ENCODE measurements around the gene MRPL49.
"Not testable (repeated sequence)": the region's sequence is repeated elsewhere in the genome, so short reads cannot be mapped to it uniquely, and the experiment has no call there.

MRPL49 gene

DNA sequence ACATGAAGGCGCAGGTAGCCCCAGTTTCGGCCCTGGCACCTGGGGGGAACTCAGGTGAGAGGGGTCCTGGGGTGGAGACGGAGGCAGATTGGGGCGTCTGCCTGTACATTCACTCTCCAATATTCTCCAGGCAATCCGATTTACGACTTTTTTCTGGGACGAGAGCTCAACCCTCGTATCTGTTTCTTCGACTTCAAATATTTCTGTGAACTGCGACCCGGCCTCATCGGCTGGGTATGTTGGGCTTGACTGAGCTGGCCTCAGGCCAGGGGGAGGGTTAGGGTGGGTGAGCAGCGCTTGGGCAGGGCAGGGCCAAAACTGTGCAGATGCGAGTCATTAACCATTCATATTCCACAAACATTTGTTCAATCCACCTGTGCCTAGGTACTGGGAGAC, 8.8 kb upstream of the MRPL49 start:
- no peaks in the 10 kb centered on the region for H3K27me3 ChIP-seq (ENCODE audit: insufficient read depth, low read length)
- H3K27ac ChIP-seq (ENCODE audit: low read depth, low read length), result no peak overlapping the region
- H3K36me3 ChIP-seq (ENCODE audit: insufficient read depth, low read length), result peaks cover 23% of the 10 kb centered on the region
- 65% methylated on average over 11 of the region's 14 CpGs for WGBS
- peak overlapping the region; percentile 37; the same call in 1 of the 2 replicates for H3K9ac ChIP-seq (ENCODE audit: low read depth, low read length)
- H3K4me3 ChIP-seq (ENCODE audit: low read length), result peak overlapping the region; percentile 90
- peaks cover 7% of the 10 kb centered on the region; the same call in 1 of the 2 replicates for H3K4me1 ChIP-seq (ENCODE audit: insufficient read depth, low read length)
- no peaks in the 10 kb centered on the region for H3K9me3 ChIP-seq (ENCODE audit: insufficient read depth, low read depth, low read length)

DNA sequence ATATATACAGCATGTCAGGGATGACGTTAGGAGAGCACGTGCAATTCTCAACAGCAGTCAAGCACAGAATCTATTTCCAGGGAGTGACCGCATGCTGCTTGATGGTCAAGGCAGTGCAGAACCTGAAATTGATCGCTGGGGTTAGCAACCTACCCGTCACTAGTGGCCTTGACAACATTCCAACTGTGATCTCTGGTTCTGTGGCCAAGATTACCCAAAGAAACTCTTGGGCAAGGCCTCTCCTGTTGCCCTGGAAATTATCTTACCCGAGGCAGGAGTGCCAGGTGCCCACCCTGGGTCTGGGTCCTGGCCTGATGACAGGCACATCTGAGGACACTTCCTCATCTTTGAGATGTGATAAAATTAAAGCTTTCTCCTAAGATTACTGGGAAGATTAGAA, 8.3 kb upstream of the MRPL49 start:
- Histone ChIP-seq H3K27ac (ENCODE audit: low read depth, low read length) (no peak overlapping the region), H3K27me3 (ENCODE audit: insufficient read depth, low read length) (no peaks in the 10 kb centered on the region), H3K4me1 (ENCODE audit: insufficient read depth, low read length) (peaks cover 7% of the 10 kb centered on the region; the same call in 1 of the 2 replicates), H3K36me3 (ENCODE audit: insufficient read depth, low read length) (peaks cover 28% of the 10 kb centered on the region), H3K9me3 (ENCODE audit: insufficient read depth, low read depth, low read length) (no peaks in the 10 kb centered on the region), H3K4me3 (ENCODE audit: low read length) (0 out of 2 replicates have a peak overlapping the region, but pooled peaks have one; percentile 90), H3K9ac (ENCODE audit: low read depth, low read length) (no peak overlapping the region)
- WGBS, result 94% methylated on average over 6 of the region's 6 CpGs

- Histone ChIP-seq H3K4me3 (ENCODE audit: low read length) (no peak overlapping the region), H3K9me3 (ENCODE audit: insufficient read depth, low read depth, low read length) (no peaks in the 10 kb centered on the region), H3K9ac (ENCODE audit: low read depth, low read length) (no peak overlapping the region), H3K27me3 (ENCODE audit: insufficient read depth, low read length) (no peaks in the 10 kb centered on the region), H3K27ac (ENCODE audit: low read depth, low read length) (no peak overlapping the region), H3K36me3 (ENCODE audit: insufficient read depth, low read length) (peaks cover 31% of the 10 kb centered on the region), H3K4me1 (ENCODE audit: insufficient read depth, low read length) (peaks cover 7% of the 10 kb centered on the region; the same call in 1 of the 2 replicates)
- WGBS, result 94% methylated on average over 11 of the region's 11 CpGs
Observed at GRCh38 chr11:65114538-65115171, 7.5 kb upstream of the MRPL49 start.

DNA sequence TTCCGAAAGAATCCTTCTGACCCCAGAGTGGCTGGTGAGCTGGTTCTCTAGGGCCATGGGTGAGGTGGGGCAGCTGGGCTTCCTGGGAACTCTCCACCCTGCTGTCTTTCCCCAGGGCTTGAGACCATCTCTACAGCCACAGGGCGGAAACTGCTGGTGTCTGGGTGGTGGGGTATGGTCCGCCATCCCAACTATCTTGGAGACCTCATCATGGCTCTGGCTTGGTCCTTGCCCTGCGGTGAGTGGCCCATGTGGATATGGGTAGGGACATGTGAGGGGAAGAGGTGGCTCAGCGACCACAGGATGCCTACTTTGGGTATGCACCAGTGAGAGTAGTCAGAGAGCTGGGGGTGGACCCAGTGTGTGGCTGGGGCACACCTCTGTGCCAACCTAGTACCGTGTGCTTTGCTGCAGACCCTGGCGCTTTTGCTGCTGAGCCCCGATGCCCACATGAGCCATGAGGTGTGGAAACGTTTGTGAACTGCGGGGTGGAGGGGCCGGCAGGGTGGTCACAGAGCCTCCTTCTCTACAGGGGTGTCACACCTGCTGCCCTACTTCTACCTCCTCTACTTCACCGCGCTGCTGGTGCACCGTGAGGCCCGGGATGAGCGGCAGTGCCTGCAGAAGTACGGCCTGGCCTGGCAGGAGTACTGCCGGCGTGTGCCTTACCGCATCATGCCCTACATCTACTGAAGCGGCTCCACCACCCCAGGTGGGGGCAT, 6.6 kb upstream of the MRPL49 start:
- Histone ChIP-seq H3K27me3 (ENCODE audit: insufficient read depth, low read length) (no peaks in the 10 kb centered on the region), H3K4me3 (ENCODE audit: low read length) (no peak overlapping the region), H3K9ac (ENCODE audit: low read depth, low read length) (0 out of 2 replicates have a peak overlapping the region, but pooled peaks have one; percentile 94), H3K4me1 (ENCODE audit: insufficient read depth, low read length) (peaks cover 5% of the 10 kb centered on the region; the same call in 1 of the 2 replicates), H3K27ac (ENCODE audit: low read depth, low read length) (no peak overlapping the region), H3K36me3 (ENCODE audit: insufficient read depth, low read length) (peaks cover 39% of the 10 kb centered on the region), H3K9me3 (ENCODE audit: insufficient read depth, low read depth, low read length) (no peaks in the 10 kb centered on the region)
- WGBS, result 97% methylated on average over 21 of the region's 21 CpGs

- Histone ChIP-seq H3K27ac (ENCODE audit: low read depth, low read length) (peak overlapping the region; percentile 94), H3K27me3 (ENCODE audit: insufficient read depth, low read length) (no peaks in the 10 kb centered on the region), H3K9me3 (ENCODE audit: insufficient read depth, low read depth, low read length) (no peaks in the 10 kb centered on the region), H3K4me1 (ENCODE audit: insufficient read depth, low read length) (peaks cover 7% of the 10 kb centered on the region), H3K4me3 (ENCODE audit: low read length) (peak overlapping the region; percentile 86), H3K36me3 (ENCODE audit: insufficient read depth, low read length) (peaks cover 48% of the 10 kb centered on the region), H3K9ac (ENCODE audit: low read depth, low read length) (peak overlapping the region; percentile 94)
- WGBS, result 32% methylated on average over 68 of the region's 68 CpGs
Observed at GRCh38 chr11:65116370-65117205, 5.5 kb upstream of the MRPL49 start.

GRCh38 chr11:65117206-65118096, 4.7 kb upstream of the MRPL49 start, which contains the start of gene ZNHIT2:
Gene ZNHIT2, minus strand, starts transcription at chr11:65117701. Its CDS starts 48 bp downstream, at chr11:65117653.
- Histone ChIP-seq H3K4me3 (ENCODE audit: low read length) (peak within 1 kb of the TSS; percentile 86), H3K36me3 (ENCODE audit: insufficient read depth, low read length) (peaks cover 48% of the 10 kb centered on the region), H3K4me1 (ENCODE audit: insufficient read depth, low read length) (peaks cover 7% of the 10 kb centered on the region), H3K9ac (ENCODE audit: low read depth, low read length) (peak within 1 kb of the TSS; percentile 94), H3K27ac (ENCODE audit: low read depth, low read length) (peak within 1 kb of the TSS; percentile 94), H3K27me3 (ENCODE audit: insufficient read depth, low read length) (no peaks in the 10 kb centered on the region), H3K9me3 (ENCODE audit: insufficient read depth, low read depth, low read length) (no peaks in the 10 kb centered on the region)
- WGBS, result under 1% methylated on average over 89 of the region's 89 CpGs

DNA sequence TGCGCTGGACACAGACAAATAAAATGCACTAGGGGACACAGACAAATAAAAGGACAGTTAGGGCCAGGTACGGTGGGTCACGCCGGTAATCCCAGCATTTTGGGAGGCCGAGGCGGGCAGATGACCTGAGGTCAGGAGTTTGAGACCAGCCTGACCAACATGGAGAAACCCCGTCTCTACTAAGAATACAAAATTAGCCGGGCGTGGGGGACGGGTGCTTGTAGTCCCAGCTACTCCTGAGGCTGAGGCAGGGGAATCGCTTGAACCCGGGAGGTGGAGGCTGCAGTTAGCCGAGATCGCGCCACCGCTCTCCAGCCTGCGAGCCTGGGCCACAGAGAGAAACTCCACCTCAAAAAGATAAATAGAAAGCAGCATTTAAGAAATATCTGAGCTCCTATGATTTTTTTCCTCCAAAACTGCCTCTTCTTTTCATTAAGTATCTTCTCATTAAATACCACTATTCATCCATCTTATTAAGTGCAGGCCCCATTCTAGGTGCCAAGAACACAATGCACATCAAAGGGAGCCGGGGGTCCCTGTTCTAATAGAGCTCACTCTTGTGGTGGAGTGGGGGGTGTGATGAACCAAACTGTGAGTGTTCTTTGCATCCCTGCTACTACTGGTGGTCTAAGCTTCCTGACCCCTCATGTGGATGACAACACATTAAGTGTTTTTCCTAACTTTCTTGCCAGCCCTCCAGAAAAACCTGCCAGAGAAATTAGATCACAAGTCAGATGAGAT, 3.9 kb upstream of the MRPL49 start:
- H3K27ac ChIP-seq (ENCODE audit: low read depth, low read length), result peak overlapping the region; percentile 39; the same call in 1 of the 2 replicates
- H3K27me3 ChIP-seq (ENCODE audit: insufficient read depth, low read length), result no peaks in the 10 kb centered on the region
- no peaks in the 10 kb centered on the region for H3K9me3 ChIP-seq (ENCODE audit: insufficient read depth, low read depth, low read length)
- H3K4me3 ChIP-seq (ENCODE audit: low read length), result peak overlapping the region; percentile 29; the same call in 1 of the 2 replicates
- H3K36me3 ChIP-seq (ENCODE audit: insufficient read depth, low read length), result peaks cover 48% of the 10 kb centered on the region
- H3K4me1 ChIP-seq (ENCODE audit: insufficient read depth, low read length), result peaks cover 7% of the 10 kb centered on the region
- H3K9ac ChIP-seq (ENCODE audit: low read depth, low read length), result no peak overlapping the region
- 90% methylated on average over 18 of the region's 18 CpGs for WGBS

- not testable (repeated sequence) for H3K4me3 ChIP-seq (ENCODE audit: low read length); H3K27ac ChIP-seq (ENCODE audit: low read depth, low read length); H3K9ac ChIP-seq (ENCODE audit: low read depth, low read length); H3K27me3 ChIP-seq (ENCODE audit: insufficient read depth, low read length); H3K9me3 ChIP-seq (ENCODE audit: insufficient read depth, low read depth, low read length); H3K4me1 ChIP-seq (ENCODE audit: insufficient read depth, low read length)
- 95% methylated on average over 18 of the region's 18 CpGs for WGBS
- peaks cover 49% of the 10 kb centered on the region for H3K36me3 ChIP-seq (ENCODE audit: insufficient read depth, low read length)
Observed at GRCh38 chr11:65118891-65119669, 3.0 kb upstream of the MRPL49 start.

GRCh38 chr11:65119670-65119995, 2.5 kb upstream of the MRPL49 start:
- no peak overlapping the region for H3K4me3 ChIP-seq (ENCODE audit: low read length)
- peaks cover 54% of the 10 kb centered on the region for H3K36me3 ChIP-seq (ENCODE audit: insufficient read depth, low read length)
- H3K27me3 ChIP-seq (ENCODE audit: insufficient read depth, low read length), result no peaks in the 10 kb centered on the region
- H3K27ac ChIP-seq (ENCODE audit: low read depth, low read length), result no peak overlapping the region
- no peaks in the 10 kb centered on the region for H3K9me3 ChIP-seq (ENCODE audit: insufficient read depth, low read depth, low read length)
- no peak overlapping the region for H3K9ac ChIP-seq (ENCODE audit: low read depth, low read length)
- H3K4me1 ChIP-seq (ENCODE audit: insufficient read depth, low read length), result peaks cover 7% of the 10 kb centered on the region
